Right ventricle myocardium superior (tissue), 1 donor: Measurements from ENCODE around the gene FGF5. TPM values are rescaled to one million over a fixed set of nuclear protein-coding genes. Genes with fewer than 3 reads are reported as not detected.

Source experiments
- ATAC-seq: fragments of 200-7000 bp; cut with Tn5 transposase; one replicate; pipeline ENCODE4 v1.9.1; 2020; ENCODE audit warnings: mild to moderate bottlenecking; ENCODE audit not compliant: poor library complexity
- DNase-seq: peaks from one replicate; pipeline ENCODE4 v3.0.0-alpha.2; 2020
- intact Hi-C: fragments of 100-400 bp; cut with DNase I; formaldehyde crosslinking; loops from one replicate; pipeline ENCODE4 v1.11.2; 2022
- total RNA-seq: library from RNA; stranded (reverse); fragmentation: NEBNext Ultra II Directional; extraction: Animal tissue kit (Norgen Biotek cat#: 25700); gene quantifications from one replicate; pipeline ENCODE4 v1.2.1, GENCODE V29; 2021
- donor health status: DM: no; HTN: yes; CAD: no; lungs with severe emphysema.

The FGF5 gene
- total RNA-seq, 1 donor from 2014 or later, result 0.91 TPM

DNA sequence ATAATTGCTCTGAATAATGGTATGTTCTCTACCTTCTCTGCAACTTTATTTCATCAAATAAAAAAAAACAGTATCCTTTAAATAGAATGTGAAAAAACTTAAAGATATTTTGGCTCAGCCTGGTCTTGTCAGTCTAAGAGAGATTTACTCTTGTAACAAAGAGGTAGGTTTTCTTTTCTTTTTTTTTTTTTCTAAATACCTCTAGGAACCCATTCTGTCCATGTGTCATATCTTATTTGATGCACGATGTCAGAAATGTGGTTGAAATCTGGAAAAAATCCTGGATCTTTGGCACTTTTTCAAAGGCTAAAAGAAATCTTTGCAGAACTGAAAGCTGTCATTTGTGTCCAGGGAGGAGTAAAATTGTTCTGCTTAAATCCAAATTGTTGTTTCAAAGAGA is 17.3 kb upstream of the FGF5 start:
- intact Hi-C loops, result no loop called here
- DNase-seq (no peak), ATAC-seq (no peak)

DNA sequence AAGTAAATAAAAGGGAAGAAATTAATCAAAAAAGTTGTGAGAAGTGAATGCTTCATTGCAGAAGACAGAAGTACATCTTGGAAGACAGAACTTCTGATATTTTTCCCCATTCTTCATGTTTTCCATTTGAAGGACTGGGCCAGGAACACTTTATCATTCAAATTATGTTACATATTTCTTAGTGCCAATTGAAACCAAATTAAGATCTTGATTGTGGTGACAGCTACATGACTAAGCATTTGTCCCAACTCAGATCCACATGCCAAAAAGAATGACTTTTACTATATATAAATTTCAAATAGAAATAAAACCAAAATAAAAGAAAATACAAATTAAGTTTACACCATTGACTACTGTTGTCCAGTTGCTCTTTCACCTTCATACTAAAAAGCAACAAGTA is 14.0 kb upstream of the FGF5 start:
- ATAC-seq (no peak), DNase-seq (no peak)
- intact Hi-C loops, result no loop called here

GRCh38 chr4:80252953-80253352 is 13.5 kb upstream of the FGF5 start:
- DNase-seq (no peak), ATAC-seq (no peak)
- intact Hi-C loops, result no loop called here

DNA sequence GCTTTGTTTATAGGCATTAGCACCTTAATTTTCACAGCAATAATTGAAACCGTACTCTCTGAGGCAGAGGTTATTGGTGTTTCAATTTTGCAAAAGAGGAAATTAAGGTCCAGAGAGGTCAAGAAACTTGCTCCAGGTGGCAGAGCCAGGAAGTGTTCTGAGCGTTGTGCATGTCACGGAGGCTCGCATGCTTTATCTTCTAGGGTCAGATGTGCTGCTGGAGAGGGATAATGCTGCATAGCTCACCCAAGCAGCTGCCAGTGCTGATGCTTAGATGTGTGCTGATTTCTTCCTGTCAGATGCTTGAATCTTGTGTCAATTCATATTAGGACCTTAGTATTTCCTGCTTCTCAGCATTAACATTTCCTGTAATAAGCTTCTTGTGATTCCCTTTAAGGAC is 13.0 kb upstream of the FGF5 start:
- intact Hi-C loops, result no loop called here
- no peak for DNase-seq
- no peak for ATAC-seq

DNA sequence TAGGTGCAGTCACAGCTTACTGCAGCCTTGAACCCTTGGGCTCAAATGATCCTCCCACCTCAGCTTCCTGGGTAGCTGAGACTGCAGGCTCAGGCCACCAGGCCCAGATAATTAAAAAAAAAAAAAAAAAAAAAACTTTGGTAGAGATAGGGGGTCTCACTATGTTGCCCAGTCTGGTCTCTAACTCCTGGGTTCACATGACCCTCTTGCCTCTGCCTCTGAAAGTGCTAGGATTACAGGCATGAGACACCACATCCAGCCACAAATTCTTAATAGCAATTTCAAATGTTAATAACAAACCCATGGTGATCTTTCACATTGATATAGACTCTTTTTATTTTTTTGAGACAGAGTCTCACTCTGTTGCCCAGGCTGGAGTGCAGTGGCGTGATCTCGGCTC is 12.3 kb upstream of the FGF5 start:
- intact Hi-C loops, result no loop called here

GRCh38 chr4:80255329-80256095 is 11.0 kb upstream of the FGF5 start:
- intact Hi-C loops, result no loop called here
- ATAC-seq (no peak), DNase-seq (no peak)

More for the DNA sequence above, 12.3 kb upstream of the FGF5 start:
- ATAC-seq (no peak), DNase-seq (no peak)

DNA sequence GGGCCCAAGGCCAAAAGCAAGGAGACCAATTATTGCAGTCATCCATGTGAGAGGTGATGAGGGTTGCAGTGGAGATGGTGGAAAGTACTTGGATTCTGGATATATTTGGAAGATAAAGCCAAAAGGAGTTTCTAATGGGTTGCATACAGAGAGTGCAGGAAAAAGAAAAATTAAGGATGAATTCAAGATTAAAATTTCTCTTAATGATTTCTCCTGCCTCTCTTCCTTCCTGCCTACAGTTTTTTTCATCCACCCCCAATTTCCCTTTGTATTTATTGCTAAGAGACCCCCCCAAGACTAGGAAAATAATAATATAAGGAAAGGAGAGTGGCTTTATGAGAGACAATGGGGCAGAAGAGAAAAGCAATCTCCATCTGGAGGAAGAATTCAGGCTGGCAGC is 8.6 kb upstream of the FGF5 start:
- intact Hi-C loops, result no loop called here
- DNase-seq, result no peak
- no peak for ATAC-seq

GRCh38 chr4:80259012-80259411 is 7.5 kb upstream of the FGF5 start:
- intact Hi-C loops, result no loop called here
- ATAC-seq (no peak), DNase-seq (no peak)

- ATAC-seq, result no peak
- intact Hi-C loops, result no loop called here
- DNase-seq, result no peak
Measured at GRCh38 chr4:80259817-80260216, 6.6 kb upstream of the FGF5 start.

- no peak for ATAC-seq
- intact Hi-C loops, result no loop called here
- DNase-seq, result no peak
Measured at GRCh38 chr4:80261989-80262600, 4.4 kb upstream of the FGF5 start.

GRCh38 chr4:80263541-80264351 is 2.7 kb upstream of the FGF5 start:
- ATAC-seq (no peak), DNase-seq (no peak)
- intact Hi-C loops, result no loop called here

- intact Hi-C loops, result no loop called here
- no peak for ATAC-seq
- DNase-seq, result no peak
Measured at GRCh38 chr4:80264352-80264647, 2.2 kb upstream of the FGF5 start.

- no peak for ATAC-seq
- intact Hi-C loops, result no loop called here
- no peak for DNase-seq
Measured at GRCh38 chr4:80264825-80265224, 1.6 kb upstream of the FGF5 start.

- DNase-seq (no peak), ATAC-seq (peak; percentile 29)
- intact Hi-C loops, result no loop called here
Measured at GRCh38 chr4:80265571-80266252, 752 bp upstream of the FGF5 start.

- intact Hi-C loops, result no loop called here
- peak; percentile 53 for ATAC-seq
- no peak for DNase-seq
Measured at GRCh38 chr4:80266902-80267380, 477 bp downstream of the FGF5 start.

- no peak for DNase-seq
- no peak for ATAC-seq
- intact Hi-C loops, result no loop called here
Measured at GRCh38 chr4:80268081-80268823, 1.8 kb downstream of the FGF5 start.

GRCh38 chr4:80268936-80269335 is 2.5 kb downstream of the FGF5 start:
- ATAC-seq (no peak), DNase-seq (no peak)
- intact Hi-C loops, result no loop called here

GRCh38 chr4:80270321-80270720 is 3.9 kb downstream of the FGF5 start:
- ATAC-seq, result no peak
- intact Hi-C loops, result no loop called here
- no peak for DNase-seq

DNA sequence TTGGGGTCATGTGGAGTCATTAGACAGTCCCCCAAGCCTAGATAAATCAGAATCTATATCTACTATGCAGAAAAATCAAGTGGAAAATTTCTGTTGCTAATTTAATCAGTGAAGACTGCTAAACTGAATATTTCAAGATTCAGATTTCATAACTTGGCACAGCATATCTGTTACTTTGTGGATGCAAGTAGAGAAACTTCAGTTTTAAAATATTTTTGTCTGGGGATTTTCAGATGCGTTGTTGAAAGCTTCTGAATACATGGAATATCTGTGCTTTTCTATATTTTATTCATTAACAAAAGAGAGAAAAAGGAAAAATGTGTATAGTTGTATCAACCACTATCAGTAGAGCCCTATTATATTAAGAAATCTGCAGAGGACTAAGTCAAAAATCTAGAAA is 4.4 kb downstream of the FGF5 start:
- ATAC-seq, result no peak
- intact Hi-C loops, result no loop called here
- no peak for DNase-seq
